NCI-H128 (cell line): ENCODE data around the gene HOXC13.

Experiments used
- DNase-seq: peaks from one replicate; lab custom pipeline; 2025; ENCODE audit not compliant: unreplicated experiment; lab: John Stamatoyannopoulos, UW

Gene HOXC13

GRCh38 chr12:53981634-53982565, 43.3 kb downstream of the HOXC13 start:
- DNase-seq: no peak

- no peak for DNase-seq
Observed at GRCh38 chr12:53982648-53983567, 44.3 kb downstream of the HOXC13 start.

GRCh38 chr12:53983568-53983949, 44.9 kb downstream of the HOXC13 start:
- no peak for DNase-seq

GRCh38 chr12:53983950-53984572, 45.4 kb downstream of the HOXC13 start:
- no peak for DNase-seq

- no peak for DNase-seq
Observed at GRCh38 chr12:53984901-53985691, 46.5 kb downstream of the HOXC13 start, which contains the start of gene HOXC10. TSS of gene HOXC10 (plus strand) at chr12:53985146. CDS start at chr12:53985260, 114 bp downstream.

GRCh38 chr12:53985692-53985993, 47.0 kb downstream of the HOXC13 start:
- DNase-seq: no peak

- no peak for DNase-seq
Observed at GRCh38 chr12:53985994-53986685, 47.5 kb downstream of the HOXC13 start.

GRCh38 chr12:53986686-53987483, 48.3 kb downstream of the HOXC13 start:
- DNase-seq: no peak

- DNase-seq: no peak
Observed at GRCh38 chr12:53987787-53988230, 49.2 kb downstream of the HOXC13 start.

GRCh38 chr12:53988541-53989226, 50.1 kb downstream of the HOXC13 start:
- no peak for DNase-seq

GRCh38 chr12:53989227-53990113, 50.8 kb downstream of the HOXC13 start:
- DNase-seq: no peak

- DNase-seq: no peak
Observed at GRCh38 chr12:53990311-53991076, 51.9 kb downstream of the HOXC13 start.

GRCh38 chr12:53991077-53991460, 52.4 kb downstream of the HOXC13 start:
- no peak for DNase-seq

GRCh38 chr12:53992377-53992889, 53.8 kb downstream of the HOXC13 start:
- DNase-seq: no peak

GRCh38 chr12:53993162-53994008, 54.8 kb downstream of the HOXC13 start:
- no peak for DNase-seq

GRCh38 chr12:53994009-53994263, 55.3 kb downstream of the HOXC13 start:
- DNase-seq: no peak
